Endothelial cell of umbilical vein (primary cell): ENCODE data around the gene TMEM120B. TPM values are rescaled to one million over a fixed set of nuclear protein-coding genes. Genes with fewer than 3 reads are reported as not detected.

ENCODE experiments used
- BruUV-seq: library from RNA; stranded (reverse); fragments of 400-500 nt; replicated peaks from 2 replicates; lab custom pipeline; 2021; lab: Mats Ljungman, UMichigan
- CTCF ChIA-PET: fragments of 300-600, 350-600 bp; sonication (Branson Sonifier 250); formaldehyde crosslinking; loops from one replicate; lab custom pipeline; 2021; ENCODE audit warnings: antibody characterized with exemption, inconsistent platforms; lab: Charles Lee
- POLR2A ChIA-PET: fragments of 300-600, 350-600 bp; sonication (Branson Sonifier 250); formaldehyde crosslinking; loops from one replicate; lab custom pipeline; 2021; ENCODE audit warnings: antibody characterized with exemption, inconsistent platforms; lab: Charles Lee
- DNase-seq: peaks from one replicate; pipeline ENCODE4 v3.0.0-alpha.2; 2011; ENCODE audit warnings: low read depth, low spot score
- FAIRE-seq: peaks from 2 replicates; lab custom pipeline; 2011; peaks lifted over from hg19 to GRCh38; lab: Jason Lieb, UNC
- H2AFZ ChIP-seq: 2 replicates; pipeline ENCODE4 v1.6.0; 2012; ENCODE audit warnings: low read depth, low read length, control low read depth, inconsistent platforms
- H3K27ac ChIP-seq: 2 replicates; pipeline ENCODE4 v1.5.1; 2011; ENCODE audit warnings: low read depth, mild to moderate bottlenecking, control low read depth, low read length, moderate library complexity; ENCODE audit not compliant: insufficient read depth
- H3K27me3 ChIP-seq, 2 experiments: 2 replicates each; pipeline versions ENCODE4 v1.6.0 to v1.6.1; 2011; ENCODE audit warnings: low read length in 2 of 2, mixed read lengths in 1 of 2; ENCODE audit not compliant: control insufficient read depth in 2 of 2, insufficient read depth in 2 of 2
- H3K36me3 ChIP-seq, 2 experiments: 2 replicates in 1 of 2; 3 replicates in 1 of 2; pipeline ENCODE4 v1.5.1; 2011; ENCODE audit warnings: low read length in 2 of 2, mild to moderate bottlenecking in 1 of 2, moderate library complexity in 1 of 2; ENCODE audit not compliant: control insufficient read depth in 2 of 2, insufficient read depth in 2 of 2; ENCODE audit errors: extremely low read depth in 1 of 2
- H3K4me1 ChIP-seq: 3 replicates; pipeline ENCODE4 v1.5.1; 2011; ENCODE audit warnings: mild to moderate bottlenecking, low read length; ENCODE audit not compliant: control insufficient read depth, insufficient read depth; ENCODE audit errors: extremely low read depth
- H3K4me2 ChIP-seq: 2 replicates; pipeline ENCODE4 v1.6.1; 2011; ENCODE audit warnings: low read length, control low read depth, mixed read lengths; ENCODE audit not compliant: insufficient read depth
- H3K4me3 ChIP-seq, 3 experiments: fragments of 200-600 bp in 1 of 3; sonication (generic), shearing (Covaris generic) in 1 of 3; replicated peaks in 1 of 3; 2 replicates each; pipeline ENCODE4 v1.5.1; 2011 to 2016; ENCODE audit warnings: control low read depth in 3 of 3, low read length in 3 of 3, mild to moderate bottlenecking in 2 of 3, inconsistent platforms in 1 of 3, low read depth in 1 of 3, moderate library complexity in 1 of 3; ENCODE audit not compliant: insufficient read depth in 1 of 3
- H3K79me2 ChIP-seq: 2 replicates; pipeline ENCODE4 v1.6.0; 2012; ENCODE audit warnings: low read length, inconsistent platforms; ENCODE audit not compliant: control insufficient read depth, insufficient read depth
- H3K9ac ChIP-seq: replicated peaks from 2 replicates; pipeline ENCODE3; 2011; ENCODE audit warnings: low read length, control low read depth; ENCODE audit not compliant: insufficient read depth; ENCODE audit errors: extremely low read depth
- H3K9me1 ChIP-seq: replicated peaks from 3 replicates; pipeline ENCODE4 v1.6.0; 2011; ENCODE audit warnings: mild to moderate bottlenecking, low read length; ENCODE audit not compliant: control insufficient read depth, insufficient read depth; ENCODE audit errors: extremely low read depth
- H3K9me3 ChIP-seq: replicated peaks from 2 replicates; pipeline ENCODE4 v1.5.1; 2012; ENCODE audit warnings: low read length, inconsistent platforms; ENCODE audit not compliant: control insufficient read depth, insufficient read depth
- H4K20me1 ChIP-seq: replicated peaks from 2 replicates; pipeline ENCODE3; 2011; ENCODE audit warnings: mild to moderate bottlenecking, low read length; ENCODE audit not compliant: control insufficient read depth, insufficient read depth; ENCODE audit errors: extremely low read depth
- EZH2 ChIP-seq: IDR thresholded peaks from 2 replicates; pipeline ENCODE4 v1.6.1; 2012; ENCODE audit warnings: borderline replicate concordance, low read depth, mild to moderate bottlenecking, moderate library complexity, low read length, inconsistent platforms; ENCODE audit not compliant: severe bottlenecking
- FOS ChIP-seq: IDR thresholded peaks from 2 replicates; pipeline ENCODE4 v1.6.1; 2011; ENCODE audit warnings: mild to moderate bottlenecking, low read length, moderate library complexity, borderline replicate concordance; ENCODE audit not compliant: insufficient read depth
- GATA2 ChIP-seq: IDR thresholded peaks from 2 replicates; pipeline ENCODE4 v1.7.0; 2011; ENCODE audit warnings: low read depth, mild to moderate bottlenecking, moderate library complexity, mixed read lengths, low read length; ENCODE audit not compliant: insufficient read length, insufficient read depth
- MYC ChIP-seq: IDR thresholded peaks from one replicate; pipeline ENCODE4 v1.6.1; 2011; ENCODE audit warnings: mild to moderate bottlenecking, low read depth, low read length
- POLR2A ChIP-seq: IDR thresholded peaks from 2 replicates; pipeline ENCODE4 v1.6.1; 2012; ENCODE audit warnings: low read depth, mild to moderate bottlenecking, control low read depth, low read length
- POLR2AphosphoS5 ChIP-seq: IDR thresholded peaks from 2 replicates; pipeline ENCODE4 v1.6.1; 2012; ENCODE audit warnings: low read depth, mild to moderate bottlenecking, control low read depth, low read length, moderate library complexity; ENCODE audit not compliant: insufficient read depth
- dilution Hi-C: fragments of 300-500 bp; cut with MboI; formaldehyde crosslinking; loops from one replicate; pipeline ENCODE4 v1.15.0; 2019; ENCODE audit warnings: low sequenced_read_pairs; ENCODE audit not compliant: extremely low pct_ligation_motif_present
- intact Hi-C: fragments of 100-400 bp; cut with micrococcal nuclease; formaldehyde crosslinking; loops from one replicate; pipeline ENCODE4 v1.10.0; 2022
- polyA plus RNA-seq, 4 experiments: library from polyadenylated mRNA; depleted of rRNA in 3 of 4; stranded (reverse) in 3 of 4; unstranded in 1 of 4; fragments of >200 nt; gene quantifications; 2 replicates each; pipeline versions ENCODE4 v1.2.1 to v1.2.3, GENCODE V29; 2011 to 2012; ENCODE audit warnings: missing spikeins in 1 of 4
- total RNA-seq: library from RNA; stranded (reverse); gene quantifications from 2 replicates; pipeline ENCODE4 v1.2.3, GENCODE V29; 2021
- TF ChIP-seq, protein P1 (sequence below): IDR thresholded peaks from 2 replicates; pipeline ENCODE4 v1.6.1; 2011; ENCODE audit not compliant: insufficient read depth, insufficient read length

The TMEM120B gene
- total and polyA plus RNA-seq, 2 donors (not counting 3 experiments of a cell fraction or from before 2014, with no cell fraction given), result 10.4 to 12.8 TPM

DNA sequence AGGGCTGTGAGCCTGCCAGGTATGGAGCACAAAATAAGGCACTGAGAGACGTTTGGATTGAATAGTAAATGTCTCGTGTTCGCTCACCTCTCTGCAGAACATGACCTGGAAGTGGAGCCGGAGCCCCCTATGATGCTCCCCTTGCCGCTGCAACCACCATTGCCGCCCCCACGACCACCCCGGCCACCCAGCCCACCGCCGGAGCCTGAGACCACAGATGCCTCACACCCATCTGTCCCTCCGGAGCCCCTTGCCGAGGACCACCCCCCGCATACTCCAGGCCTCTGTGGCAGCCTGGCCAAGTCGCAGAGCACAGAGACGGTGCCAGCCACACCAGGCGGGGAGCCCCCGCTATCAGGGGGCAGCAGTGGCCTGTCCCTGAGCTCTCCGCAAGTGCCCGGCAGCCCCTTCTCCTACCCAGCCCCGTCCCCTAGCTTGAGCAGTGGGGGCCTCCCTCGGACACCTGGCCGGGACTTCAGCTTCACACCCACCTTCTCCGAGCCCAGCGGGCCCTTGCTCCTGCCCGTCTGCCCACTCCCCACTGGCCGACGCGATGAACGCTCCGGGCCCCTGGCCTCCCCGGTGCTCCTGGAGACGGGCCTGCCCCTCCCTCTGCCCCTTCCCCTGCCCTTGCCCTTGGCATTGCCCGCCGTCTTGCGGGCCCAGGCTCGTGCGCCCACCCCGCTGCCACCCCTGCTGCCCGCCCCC is 110.0 kb downstream of the TMEM120B start:
- Histone ChIP-seq H3K27me3 (no peaks in the 10 kb centered on the region), H3K4me2 (no peak overlapping the region), H3K9ac (no peak overlapping the region), H3K4me1 (no peaks in the 10 kb centered on the region), H3K36me3 (peaks cover 18 to 38% of the 10 kb centered on the region in 2 experiments), H3K9me3 (no peaks in the 10 kb centered on the region), H3K4me3 (no peak overlapping the region), H2AFZ (no peak overlapping the region), H3K9me1 (no peaks in the 10 kb centered on the region), H3K79me2 (peaks cover 2% of the 10 kb centered on the region), H4K20me1 (no peaks in the 10 kb centered on the region), H3K27ac (no peak overlapping the region)
- intact Hi-C loops (no loop called here), dilution Hi-C loops (no loop called here)
- FAIRE-seq (no peak), DNase-seq (no peak)
- ChIA-PET POLR2A (no interaction called here), CTCF (interaction anchor here (2.4 to 3.3 kb wide), 2 partner anchors 11 to 28 kb away, joined by 7 to 10 read pairs; partner anchors contain the start of gene RHOF)
- TF ChIP-seq POLR2A, result no peak
- TF ChIP-seq FOS, result no peak
- no peak for TF ChIP-seq POLR2AphosphoS5
- no peak for TF ChIP-seq MYC
- no peak for TF ChIP-seq EZH2
- TF ChIP-seq GATA2, result no peak
- TF ChIP-seq, protein P1, sequence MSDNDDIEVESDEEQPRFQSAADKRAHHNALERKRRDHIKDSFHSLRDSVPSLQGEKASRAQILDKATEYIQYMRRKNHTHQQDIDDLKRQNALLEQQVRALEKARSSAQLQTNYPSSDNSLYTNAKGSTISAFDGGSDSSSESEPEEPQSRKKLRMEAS, result no peak
- BruUV-seq, result TSS peak; percentile 42
